A375 (cell line): ENCODE data around the gene MT1B. TPM values are rescaled to one million over a fixed set of nuclear protein-coding genes. Genes with fewer than 3 reads are reported as not detected.

Source experiments
- total RNA-seq: library from RNA; depleted of rRNA; stranded (reverse); fragments of >200 nt; shearing (Covaris generic); gene quantifications from 2 replicates; pipeline ENCODE4 v1.2.3, GENCODE V29; 2014; rRNA removed

MT1B gene
- total RNA-seq = not detected in 2 replicates

DNA sequence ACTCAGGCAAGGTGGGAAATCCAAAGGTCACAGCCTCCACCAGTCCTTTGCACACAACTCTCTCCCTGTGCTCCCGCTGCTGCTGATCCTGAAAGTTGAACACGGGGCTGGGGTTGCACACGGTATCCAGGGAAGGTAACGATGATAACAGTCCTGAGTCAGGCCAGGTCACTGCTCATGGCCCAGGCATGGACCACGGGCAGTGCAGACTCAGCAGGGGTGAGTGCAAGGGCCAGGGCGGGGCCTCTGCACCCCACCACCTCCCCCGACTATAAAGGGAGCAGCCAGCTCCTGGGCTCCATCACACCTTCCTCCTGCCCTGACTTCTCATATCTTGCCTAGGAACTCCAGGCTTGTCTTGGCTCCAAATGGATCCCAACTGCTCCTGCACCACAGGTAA is at the start of gene MT1B:
Gene MT1B (plus strand): TSS at position 301 of the 400 bp plus-strand sequence. CDS start 68 bp downstream, at position 369.

DNA sequence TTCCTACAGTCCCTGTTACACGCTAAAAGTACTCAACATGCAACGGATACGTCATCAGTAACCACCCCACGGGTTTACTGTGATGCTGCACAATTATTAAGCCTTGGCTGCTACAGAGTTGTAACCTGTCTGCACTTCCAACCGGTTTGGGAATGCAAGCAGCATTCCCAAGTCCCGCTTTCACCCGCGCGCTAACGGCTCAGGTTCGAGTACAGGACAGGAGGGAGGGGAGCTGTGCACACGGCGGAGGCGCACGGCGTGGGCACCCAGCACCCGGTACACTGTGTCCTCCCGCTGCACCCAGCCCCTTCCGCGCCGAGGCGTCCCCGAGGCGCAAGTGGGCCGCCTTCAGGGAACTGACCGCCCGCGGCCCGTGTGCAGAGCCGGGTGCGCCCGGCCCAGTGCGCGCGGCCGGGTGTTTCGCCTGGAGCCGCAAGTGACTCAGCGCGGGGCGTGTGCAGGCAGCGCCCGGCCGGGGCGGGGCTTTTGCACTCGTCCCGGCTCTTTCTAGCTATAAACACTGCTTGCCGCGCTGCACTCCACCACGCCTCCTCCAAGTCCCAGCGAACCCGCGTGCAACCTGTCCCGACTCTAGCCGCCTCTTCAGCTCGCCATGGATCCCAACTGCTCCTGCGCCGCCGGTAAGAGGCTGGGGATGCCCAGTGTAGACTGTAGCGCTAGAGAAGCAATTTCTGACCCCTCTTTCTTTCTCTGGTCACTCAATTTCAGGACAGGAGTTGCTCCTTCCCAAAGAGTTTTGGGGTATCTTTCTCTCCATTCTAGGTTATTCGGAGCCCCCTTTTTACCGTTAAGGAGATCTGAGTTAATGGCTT is 43.4 kb upstream of the MT1B start, which contains the start of gene MT2A:
Gene MT2A (plus strand): TSS at position 542 of the 833 bp plus-strand sequence. CDS start 72 bp downstream, at position 614.

DNA sequence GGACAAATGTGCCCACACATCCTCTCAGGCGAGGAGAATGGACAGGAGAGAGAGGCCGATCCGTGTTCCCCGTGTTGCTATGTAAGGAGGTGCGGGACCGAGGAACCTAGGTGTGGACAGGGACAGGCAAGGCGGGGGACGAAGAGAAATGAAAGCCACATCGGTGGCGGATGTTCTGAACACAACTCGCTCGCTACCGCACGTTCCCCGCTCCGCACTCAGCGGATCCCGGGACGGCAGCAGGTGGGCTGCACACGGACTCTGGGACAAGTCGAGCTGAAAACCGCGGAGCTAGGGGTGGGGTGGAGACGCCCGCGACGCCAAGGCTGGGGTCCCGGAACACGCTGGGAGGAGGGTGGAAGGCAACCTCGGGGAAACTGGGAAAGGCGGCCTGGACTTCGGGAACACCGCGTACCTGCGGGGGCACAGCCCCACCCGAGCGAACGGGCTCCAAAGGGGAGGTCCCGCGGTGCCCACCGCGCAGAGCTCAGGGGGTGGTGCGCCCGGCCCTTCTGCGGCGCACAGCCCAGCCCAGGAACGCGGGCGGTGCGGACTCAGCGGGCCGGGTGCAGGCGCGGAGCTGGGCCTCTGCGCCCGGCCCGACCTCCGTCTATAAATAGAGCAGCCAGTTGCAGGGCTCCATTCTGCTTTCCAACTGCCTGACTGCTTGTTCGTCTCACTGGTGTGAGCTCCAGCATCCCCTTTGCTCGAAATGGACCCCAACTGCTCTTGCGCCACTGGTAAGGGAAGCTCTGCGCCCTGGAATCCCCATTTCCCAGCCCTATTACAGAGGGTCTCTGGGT is 26.3 kb upstream of the MT1B start, which contains the start of gene MT1E:
Gene MT1E (plus strand): TSS at position 642 of the 803 bp plus-strand sequence. CDS start 71 bp downstream, at position 713.

DNA sequence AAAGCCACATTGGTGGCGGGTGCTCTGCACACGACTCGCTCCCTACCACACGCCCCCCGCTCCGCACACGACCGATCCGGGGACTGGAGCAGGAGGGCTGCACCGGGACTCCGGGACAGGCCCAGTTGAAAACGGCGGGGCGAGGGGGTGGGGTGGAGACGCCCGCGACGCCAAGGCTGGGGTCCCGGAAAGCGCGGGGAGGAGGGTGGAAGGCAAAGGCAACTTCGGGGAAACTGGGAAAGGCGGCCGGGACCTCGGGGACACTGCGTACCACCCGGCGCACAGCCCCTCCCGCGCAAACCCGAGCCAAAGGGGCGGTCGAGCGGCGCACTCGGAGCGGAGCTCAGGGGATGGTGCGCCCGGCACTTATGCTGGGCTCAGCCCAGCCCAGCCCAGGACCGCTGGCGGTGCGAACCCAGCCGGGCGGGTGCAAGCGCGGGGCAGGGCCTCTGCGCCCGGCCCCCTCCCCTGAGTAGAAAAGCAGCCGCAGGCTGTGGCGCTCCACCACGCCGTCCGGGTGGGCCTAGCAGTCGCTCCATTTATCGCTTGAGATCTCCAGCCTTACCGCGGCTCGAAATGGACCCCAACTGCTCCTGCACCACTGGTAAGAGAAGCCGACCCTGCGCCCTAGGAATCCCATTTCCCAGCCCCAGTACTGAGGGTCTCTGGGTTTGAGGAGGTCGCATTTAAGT is 19.4 kb upstream of the MT1B start, which contains the start of gene MT1M:
Gene MT1M (plus strand): TSS at position 504 of the 692 bp plus-strand sequence. CDS start 73 bp downstream, at position 577.

DNA sequence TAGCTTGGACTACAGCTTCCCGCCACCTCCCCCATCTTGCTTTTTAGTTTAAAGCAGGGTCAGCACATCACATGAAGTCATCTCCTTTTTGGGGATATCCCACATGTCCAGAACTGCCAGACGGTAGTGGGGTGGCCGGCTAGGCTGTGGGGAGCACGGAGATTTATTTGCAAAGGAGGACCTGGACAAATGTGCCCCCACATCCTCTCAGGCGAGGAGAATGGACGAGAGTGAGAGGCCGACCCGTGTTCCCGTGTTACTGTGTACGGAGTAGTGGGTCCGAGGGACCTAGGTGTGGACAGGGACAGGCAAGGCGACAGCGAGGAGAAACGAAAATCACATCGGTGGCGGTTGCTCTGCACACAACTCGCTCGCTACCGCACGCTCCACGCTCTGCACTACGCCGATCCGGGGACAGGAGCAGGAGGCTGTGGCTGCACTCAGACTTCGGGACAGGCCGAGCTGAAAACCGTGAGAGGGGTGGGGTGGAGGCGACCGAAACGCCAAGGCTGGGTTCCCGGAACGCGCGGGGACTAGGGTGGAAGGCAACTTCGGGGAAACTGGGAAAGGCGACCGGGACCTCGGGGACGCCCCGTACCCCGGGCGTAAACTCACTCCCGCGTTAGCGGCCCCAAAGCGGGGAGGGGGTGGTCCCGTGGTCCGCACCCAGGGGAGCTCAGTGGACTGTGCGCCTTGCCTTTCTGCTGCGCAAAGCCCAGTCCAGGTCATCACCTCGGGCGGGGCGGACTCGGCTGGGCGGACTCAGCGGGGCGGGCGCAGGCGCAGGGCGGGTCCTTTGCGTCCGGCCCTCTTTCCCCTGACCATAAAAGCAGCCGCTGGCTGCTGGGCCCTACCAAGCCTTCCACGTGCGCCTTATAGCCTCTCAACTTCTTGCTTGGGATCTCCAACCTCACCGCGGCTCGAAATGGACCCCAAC is 13.6 kb upstream of the MT1B start, which contains the start of gene MT1A:
Gene MT1A (plus strand): TSS at position 853 of the 937 bp plus-strand sequence. CDS start 73 bp downstream, at position 926.

DNA sequence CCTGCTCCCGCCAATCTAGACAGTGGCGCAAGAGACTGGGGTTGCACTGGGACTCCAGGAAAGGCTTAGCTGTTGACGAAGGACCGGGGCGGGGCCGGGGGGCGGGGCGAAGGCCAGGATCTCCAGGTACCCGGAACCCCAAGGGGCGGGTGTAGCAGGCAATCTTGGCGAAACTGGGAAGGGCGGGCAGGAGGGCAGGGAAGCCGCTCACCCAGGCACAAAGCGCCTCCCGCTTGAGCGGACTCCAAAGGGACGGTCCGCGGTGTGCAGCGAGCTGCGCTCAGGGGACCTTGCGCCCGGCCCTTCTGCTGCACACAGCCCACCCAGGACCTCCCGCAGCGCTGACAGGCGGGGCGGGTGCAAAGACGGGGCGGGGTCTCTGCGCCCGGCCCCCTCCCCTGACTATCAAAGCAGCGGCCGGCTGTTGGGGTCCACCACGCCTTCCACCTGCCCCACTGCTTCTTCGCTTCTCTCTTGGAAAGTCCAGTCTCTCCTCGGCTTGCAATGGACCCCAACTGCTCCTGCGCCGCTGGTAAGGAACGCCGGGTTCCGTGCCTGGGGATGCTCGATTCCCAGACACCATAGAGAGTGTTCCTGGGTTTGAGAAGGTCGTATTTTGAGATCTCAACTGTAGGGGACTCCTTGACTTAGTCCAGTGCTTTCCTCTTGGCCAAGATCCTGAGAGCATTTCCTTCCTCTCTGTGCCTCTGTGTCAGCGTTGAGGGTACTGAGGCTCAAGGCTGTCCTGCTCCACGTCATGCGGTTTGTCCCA is 6.1 kb downstream of the MT1B start, which contains the start of gene MT1F:
Gene MT1F (plus strand): TSS at position 405 of the 772 bp plus-strand sequence. CDS start 100 bp downstream, at position 505.

DNA sequence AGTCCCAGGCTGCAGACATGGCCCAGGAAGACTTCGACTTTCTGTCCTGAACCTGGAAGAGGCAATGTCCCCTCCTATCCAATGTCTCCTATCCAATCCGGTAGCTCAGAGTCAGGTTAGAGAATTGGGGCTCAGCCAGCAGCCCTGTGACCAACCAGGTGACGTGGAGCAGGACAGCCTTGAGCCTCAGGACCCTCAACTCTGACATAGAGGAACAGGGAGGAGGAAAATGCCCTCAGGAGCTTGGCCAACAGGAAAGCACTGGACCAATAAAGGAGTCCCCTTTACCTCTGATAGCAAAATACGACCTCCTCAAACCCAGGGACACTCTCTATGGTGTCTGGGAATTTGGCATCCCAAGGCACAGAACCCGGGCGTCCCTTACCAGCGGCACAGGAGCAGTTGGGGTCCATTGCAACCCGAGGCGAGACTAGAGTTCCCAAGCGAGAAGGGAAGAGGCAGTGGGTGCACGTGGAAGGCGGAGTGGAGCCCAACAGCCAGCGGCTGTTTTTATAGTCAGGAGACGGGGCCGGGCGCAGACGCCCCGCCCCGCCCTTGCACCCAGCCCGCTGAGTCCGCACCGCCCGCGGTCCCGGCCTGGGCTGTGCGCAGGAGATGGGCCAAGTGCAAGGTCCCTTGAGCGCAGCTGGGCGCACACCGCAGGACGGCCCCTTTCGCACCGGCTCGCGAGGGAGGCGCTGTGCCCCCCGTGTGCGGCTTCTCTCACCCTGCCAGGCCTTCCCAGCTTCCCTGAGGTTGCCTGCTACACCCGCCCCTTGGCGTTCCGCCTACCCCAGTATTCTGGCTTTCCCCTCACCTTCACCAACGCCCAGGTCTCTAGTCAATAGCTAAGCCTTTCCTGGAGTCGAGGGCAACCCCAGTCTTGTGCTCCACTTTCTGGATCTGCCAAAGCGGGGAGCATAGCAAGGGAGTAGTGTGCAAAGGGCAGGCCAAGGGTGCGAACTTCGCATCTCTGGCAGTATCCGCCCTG is 16.2 kb downstream of the MT1B start, which contains the start of gene MT1G:
Gene MT1G (minus strand): TSS at position 485 of the 991 bp plus-strand sequence. CDS start 72 bp downstream, at position 413.

DNA sequence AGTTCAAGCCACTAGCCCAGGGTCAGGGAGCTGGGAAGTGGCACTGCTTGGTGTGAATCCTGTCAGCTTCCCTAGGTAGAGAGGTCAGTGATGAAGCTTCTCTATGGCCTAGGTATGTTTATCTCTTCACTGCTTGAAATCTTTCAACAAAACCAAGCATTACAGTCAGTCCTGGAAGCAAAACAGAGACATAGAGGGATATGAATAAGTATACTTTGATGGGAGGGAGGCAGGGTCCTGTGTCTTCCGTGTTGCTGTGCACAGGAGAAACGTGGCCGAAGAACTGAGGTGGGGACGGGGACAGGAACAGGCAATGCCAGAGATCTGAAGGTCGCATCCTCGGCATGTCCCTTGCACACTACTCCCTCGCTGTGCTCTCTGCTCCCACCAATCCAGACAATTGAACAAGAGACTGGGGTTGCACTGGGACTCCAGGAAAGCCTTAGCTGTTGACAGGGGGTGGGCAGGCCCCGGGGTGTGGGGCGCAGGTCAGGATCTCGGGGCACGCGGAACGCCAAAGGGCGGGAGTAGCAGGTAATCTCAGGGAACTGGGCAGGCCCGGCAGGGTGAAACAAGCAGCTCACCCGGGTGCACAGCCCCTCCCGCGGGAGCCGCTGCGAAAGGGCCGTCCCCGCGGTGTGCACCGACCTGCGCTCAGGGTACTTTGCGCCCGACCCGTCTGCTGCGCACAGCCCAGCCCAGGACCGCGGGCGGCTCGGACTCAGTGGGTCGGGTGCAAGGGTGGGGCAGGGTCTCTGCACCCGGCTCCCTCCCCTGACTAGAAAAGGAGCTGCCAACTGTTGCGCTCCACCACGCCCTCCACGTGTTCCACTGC is 17.5 kb downstream of the MT1B start, which contains the start of gene MT1H:
Gene MT1H (plus strand): TSS at position 810 of the 835 bp plus-strand sequence. CDS start 71 bp downstream, outside the sequence.

DNA sequence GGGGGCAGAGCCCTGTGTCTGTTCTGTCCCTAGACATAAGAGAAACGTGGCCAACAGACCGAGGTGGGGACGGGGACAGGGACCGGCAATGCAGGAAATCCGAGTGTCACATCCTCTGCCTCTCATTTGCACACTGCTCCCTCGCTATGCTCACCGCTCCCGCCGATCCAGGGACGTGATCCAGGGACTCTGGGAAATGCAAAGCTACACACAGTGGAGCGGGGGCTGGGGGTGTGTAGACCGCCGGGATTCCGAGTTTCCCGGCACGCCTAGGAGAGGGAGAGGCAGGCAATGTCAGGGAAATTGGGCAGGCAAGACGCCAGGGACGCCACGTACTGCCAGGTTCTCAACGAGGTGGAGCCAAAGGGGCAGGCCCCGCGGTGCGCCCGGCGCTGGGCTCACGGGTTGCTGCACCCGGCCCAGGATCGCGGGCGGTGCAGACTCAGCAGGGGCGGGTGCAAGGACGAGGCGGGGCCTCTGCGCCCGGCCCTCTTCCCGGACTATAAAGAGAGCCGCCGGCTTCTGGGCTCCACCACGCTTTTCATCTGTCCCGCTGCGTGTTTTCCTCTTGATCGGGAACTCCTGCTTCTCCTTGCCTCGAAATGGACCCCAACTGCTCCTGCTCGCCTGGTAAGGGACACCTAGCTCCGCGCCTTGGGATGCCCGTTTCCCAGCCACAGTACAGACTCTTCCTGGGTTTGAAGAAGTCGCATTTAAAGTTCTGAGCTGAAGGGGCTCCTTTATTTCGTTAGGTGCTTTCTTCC is 30.4 kb downstream of the MT1B start, which contains the start of gene MT1X:
Gene MT1X (plus strand): TSS at position 532 of the 764 bp plus-strand sequence. CDS start 71 bp downstream, at position 603.

Other genes starting within 250 kb of the MT1B start
- 113 and 124 TPM in 2 replicates for gene AMFR, start 226.3 kb upstream of the MT1B start, total RNA-seq
- 150 and 229 TPM in 2 replicates for gene NUDT21, start 200.6 kb upstream of the MT1B start, total RNA-seq
- 142 TPM in 2 replicates for gene OGFOD1, start 200.3 kb upstream of the MT1B start, total RNA-seq
- 29.0 and 31.5 TPM in 2 replicates for gene BBS2, start 131.9 kb upstream of the MT1B start, total RNA-seq
- not detected in 2 replicates for gene MT4, start 86.8 kb upstream of the MT1B start, total RNA-seq
- not detected in 2 replicates for gene MT3, start 62.4 kb upstream of the MT1B start, total RNA-seq
- 462 and 566 TPM in 2 replicates for gene MT2A, start 43.3 kb upstream of the MT1B start, total RNA-seq
- gene MT1E, start 26.1 kb upstream of the MT1B start, total RNA-seq = not detected in 2 replicates
- not detected in 2 replicates for gene MT1M, start 19.2 kb upstream of the MT1B start, total RNA-seq
- not detected in 2 replicates for gene MT1A, start 13.2 kb upstream of the MT1B start, total RNA-seq
- not detected in 2 replicates for gene MT1F, start 6.1 kb downstream of the MT1B start, total RNA-seq
- gene MT1G, start 16.2 kb downstream of the MT1B start, total RNA-seq = not detected in 2 replicates
- not detected in 2 replicates for gene MT1H, start 17.9 kb downstream of the MT1B start, total RNA-seq
- gene MT1X, start 30.6 kb downstream of the MT1B start, total RNA-seq = 26.5 and 39.2 TPM in 2 replicates
- 78.4 and 89.5 TPM in 2 replicates for gene NUP93, start 78.2 kb downstream of the MT1B start, total RNA-seq
- not detected in 2 replicates for gene SLC12A3, start 213.3 kb downstream of the MT1B start, total RNA-seq